ENCODE measurements around the gene KIAA0930. TPM values are rescaled to one million over a fixed set of nuclear protein-coding genes. Genes with fewer than 3 reads are reported as not detected.
A peak's percentile ranks its signal among the peaks of the same experiment; 100 is the strongest.

KIAA0930 gene
- total RNA-seq, 1 donor from 2014 or later = 107 TPM

GRCh38 chr22:45157907-45158306 is 82.8 kb downstream of the KIAA0930 start:
- H3K27ac ChIP-seq (ENCODE audit: low read depth, low read length) = no peak overlapping the region
- FAIRE-seq (no peak), DNase-seq (ENCODE audit: low read depth) (no peak)
- Mint-ChIP-seq H3K9me3 (ENCODE audit: unreplicated experiment) (no peaks in the 10 kb centered on the region), H3K27me3 (ENCODE audit: low read depth, unreplicated experiment) (no peaks in the 10 kb centered on the region), H3K4me1 (ENCODE audit: low read depth, unreplicated experiment) (peaks cover 28% of the 10 kb centered on the region), H3K27ac (ENCODE audit: unreplicated experiment) (no peak overlapping the region), H3K36me3 (ENCODE audit: low read depth, unreplicated experiment) (peaks cover 11% of the 10 kb centered on the region), H3K4me3 (ENCODE audit: unreplicated experiment) (no peak overlapping the region)
- peaks cover 44% of the 10 kb centered on the region for H4K20me1 ChIP-seq (ENCODE audit: insufficient read depth, low read length)
- H3K4me2 ChIP-seq (ENCODE audit: low read length) = no peak overlapping the region
- H2AFZ ChIP-seq (ENCODE audit: low read depth, low read length) = no peak overlapping the region
- peaks cover 12% of the 10 kb centered on the region for H3K4me1 ChIP-seq (ENCODE audit: insufficient read depth, low read length)
- no peak overlapping the region for H3K4me3 ChIP-seq (ENCODE audit: insufficient read depth, low read depth, low read length)
- H3K79me2 ChIP-seq (ENCODE audit: insufficient read depth, low read length) = peaks cover 48% of the 10 kb centered on the region
- no peak for TF ChIP-seq EZH2 (IDR thresholded peaks at IDR 0.05; ENCODE audit: insufficient read depth, low read length)
- TF ChIP-seq, protein P1, sequence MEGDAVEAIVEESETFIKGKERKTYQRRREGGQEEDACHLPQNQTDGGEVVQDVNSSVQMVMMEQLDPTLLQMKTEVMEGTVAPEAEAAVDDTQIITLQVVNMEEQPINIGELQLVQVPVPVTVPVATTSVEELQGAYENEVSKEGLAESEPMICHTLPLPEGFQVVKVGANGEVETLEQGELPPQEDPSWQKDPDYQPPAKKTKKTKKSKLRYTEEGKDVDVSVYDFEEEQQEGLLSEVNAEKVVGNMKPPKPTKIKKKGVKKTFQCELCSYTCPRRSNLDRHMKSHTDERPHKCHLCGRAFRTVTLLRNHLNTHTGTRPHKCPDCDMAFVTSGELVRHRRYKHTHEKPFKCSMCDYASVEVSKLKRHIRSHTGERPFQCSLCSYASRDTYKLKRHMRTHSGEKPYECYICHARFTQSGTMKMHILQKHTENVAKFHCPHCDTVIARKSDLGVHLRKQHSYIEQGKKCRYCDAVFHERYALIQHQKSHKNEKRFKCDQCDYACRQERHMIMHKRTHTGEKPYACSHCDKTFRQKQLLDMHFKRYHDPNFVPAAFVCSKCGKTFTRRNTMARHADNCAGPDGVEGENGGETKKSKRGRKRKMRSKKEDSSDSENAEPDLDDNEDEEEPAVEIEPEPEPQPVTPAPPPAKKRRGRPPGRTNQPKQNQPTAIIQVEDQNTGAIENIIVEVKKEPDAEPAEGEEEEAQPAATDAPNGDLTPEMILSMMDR (IDR thresholded peaks at IDR 0.05; ENCODE audit: insufficient read depth, low read depth, low read length) = no peak
- H3K9me3 ChIP-seq (ENCODE audit: insufficient read depth, low read depth, low read length) = no peaks in the 10 kb centered on the region
- no peaks in the 10 kb centered on the region for H3K27me3 ChIP-seq (ENCODE audit: insufficient read depth, low read length)
- H3K9ac ChIP-seq (ENCODE audit: low read length) = no peak overlapping the region
- H3K36me3 ChIP-seq (ENCODE audit: insufficient read depth, low read length) = peaks cover 14% of the 10 kb centered on the region

DNA sequence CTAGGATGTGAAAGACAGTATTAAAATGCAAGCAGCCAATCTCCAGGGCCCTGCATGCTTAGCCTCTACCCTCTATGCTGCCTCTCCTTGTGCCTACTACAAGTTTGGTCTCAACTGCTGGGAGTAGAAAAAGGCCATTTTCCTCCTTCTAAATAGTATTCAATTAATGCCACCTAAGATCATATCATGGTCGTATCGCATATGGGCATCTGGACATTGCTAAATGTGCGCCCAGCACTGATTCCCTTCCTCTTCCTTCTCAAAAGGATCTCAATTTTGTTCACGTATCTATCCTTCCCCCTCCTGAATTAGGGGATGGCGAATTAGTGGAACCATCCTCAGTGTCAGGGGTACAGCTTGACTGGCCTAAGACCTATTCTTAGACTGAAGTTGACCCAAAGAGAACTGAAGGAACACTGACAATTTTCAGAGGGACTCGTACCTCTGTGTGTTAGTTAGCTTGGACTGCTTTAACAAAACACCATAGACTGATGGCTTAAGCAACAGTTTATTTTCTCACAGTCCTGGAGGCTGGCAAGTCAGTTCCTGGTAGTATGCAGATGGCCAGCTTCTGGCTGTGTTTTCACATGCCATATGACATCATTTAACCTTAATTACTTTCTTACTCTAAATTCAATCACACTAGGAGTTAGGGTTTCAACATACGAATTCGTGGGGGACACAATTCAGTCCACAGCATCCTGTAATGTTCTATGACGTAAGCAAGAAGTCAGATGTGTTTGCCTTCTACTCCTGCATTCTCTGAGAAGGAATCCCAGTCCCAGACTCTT is 85.4 kb downstream of the KIAA0930 start:
- no peaks in the 10 kb centered on the region for H3K27me3 Mint-ChIP-seq (ENCODE audit: low read depth, unreplicated experiment)
- H3K79me2 ChIP-seq (ENCODE audit: insufficient read depth, low read length) = peaks cover 31% of the 10 kb centered on the region
- DNase-seq (ENCODE audit: low read depth) (no peak), FAIRE-seq (no peak)
- no peak overlapping the region for H3K9ac ChIP-seq (ENCODE audit: low read length)
- peaks cover 8% of the 10 kb centered on the region for H3K4me1 ChIP-seq (ENCODE audit: insufficient read depth, low read length)
- H3K27ac ChIP-seq (ENCODE audit: low read depth, low read length) = no peak overlapping the region
- H3K9me3 Mint-ChIP-seq (ENCODE audit: unreplicated experiment) = no peaks in the 10 kb centered on the region
- H4K20me1 ChIP-seq (ENCODE audit: insufficient read depth, low read length) = peaks cover 47% of the 10 kb centered on the region
- H3K4me1 Mint-ChIP-seq (ENCODE audit: low read depth, unreplicated experiment) = peaks cover 14% of the 10 kb centered on the region
- H3K4me3 Mint-ChIP-seq (ENCODE audit: unreplicated experiment) = no peak overlapping the region
- H2AFZ ChIP-seq (ENCODE audit: low read depth, low read length) = no peak overlapping the region
- peaks cover 14% of the 10 kb centered on the region for H3K36me3 ChIP-seq (ENCODE audit: insufficient read depth, low read length)
- H3K4me3 ChIP-seq (ENCODE audit: insufficient read depth, low read depth, low read length) = no peak overlapping the region
- H3K9me3 ChIP-seq (ENCODE audit: insufficient read depth, low read depth, low read length) = no peaks in the 10 kb centered on the region
- TF ChIP-seq EZH2 (IDR thresholded peaks at IDR 0.05; ENCODE audit: insufficient read depth, low read length) = no peak
- TF ChIP-seq, protein P1 (IDR thresholded peaks at IDR 0.05; ENCODE audit: insufficient read depth, low read depth, low read length) = no peak
- H3K4me2 ChIP-seq (ENCODE audit: low read length) = no peak overlapping the region
- H3K27ac Mint-ChIP-seq (ENCODE audit: unreplicated experiment) = no peak overlapping the region
- H3K36me3 Mint-ChIP-seq (ENCODE audit: low read depth, unreplicated experiment) = peaks cover 13% of the 10 kb centered on the region
- no peaks in the 10 kb centered on the region for H3K27me3 ChIP-seq (ENCODE audit: insufficient read depth, low read length)

GRCh38 chr22:45154383-45154782 is 86.3 kb downstream of the KIAA0930 start:
- Mint-ChIP-seq H3K27ac (ENCODE audit: unreplicated experiment) (no peak overlapping the region), H3K27me3 (ENCODE audit: low read depth, unreplicated experiment) (no peaks in the 10 kb centered on the region), H3K4me3 (ENCODE audit: unreplicated experiment) (no peak overlapping the region), H3K36me3 (ENCODE audit: low read depth, unreplicated experiment) (peaks cover 13% of the 10 kb centered on the region), H3K4me1 (ENCODE audit: low read depth, unreplicated experiment) (peaks cover 6% of the 10 kb centered on the region), H3K9me3 (ENCODE audit: unreplicated experiment) (no peaks in the 10 kb centered on the region)
- Histone ChIP-seq H3K4me3 (ENCODE audit: insufficient read depth, low read depth, low read length) (no peak overlapping the region), H3K9ac (ENCODE audit: low read length) (no peak overlapping the region), H3K4me1 (ENCODE audit: insufficient read depth, low read length) (peaks cover under 1% of the 10 kb centered on the region), H3K9me3 (ENCODE audit: insufficient read depth, low read depth, low read length) (no peaks in the 10 kb centered on the region), H4K20me1 (ENCODE audit: insufficient read depth, low read length) (peaks cover 40% of the 10 kb centered on the region), H3K4me2 (ENCODE audit: low read length) (peak overlapping the region; percentile 2), H2AFZ (ENCODE audit: low read depth, low read length) (no peak overlapping the region), H3K27me3 (ENCODE audit: insufficient read depth, low read length) (no peaks in the 10 kb centered on the region), H3K27ac (ENCODE audit: low read depth, low read length) (no peak overlapping the region), H3K36me3 (ENCODE audit: insufficient read depth, low read length) (peaks cover 14% of the 10 kb centered on the region), H3K79me2 (ENCODE audit: insufficient read depth, low read length) (peaks cover 22% of the 10 kb centered on the region)
- FAIRE-seq (peak; percentile 89), DNase-seq (ENCODE audit: low read depth) (peak; percentile 48)
- no peak for TF ChIP-seq EZH2 (IDR thresholded peaks at IDR 0.05; ENCODE audit: insufficient read depth, low read length)

Measured in astrocyte (in vitro differentiated cells and primary cell).